ENCODE measurements around the gene PTPRD.

DNA sequence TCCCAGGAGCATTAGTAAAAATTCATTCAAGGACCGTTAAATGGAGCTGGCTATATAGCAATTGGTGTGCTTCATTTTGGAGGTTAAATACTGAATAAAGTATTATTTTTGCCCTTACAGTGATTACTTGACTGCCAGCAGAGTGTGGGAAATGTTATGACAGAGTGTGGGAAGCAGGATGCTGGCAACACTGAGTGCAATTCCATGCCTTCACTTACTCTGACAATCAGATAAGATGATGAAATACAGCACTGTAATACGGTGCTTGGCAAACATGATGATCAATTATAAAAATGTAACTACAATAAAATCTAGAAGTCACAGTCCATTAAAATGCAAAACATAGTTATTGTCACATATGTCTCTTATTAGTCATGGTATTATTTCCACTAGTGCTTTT is 651.3 kb downstream of the PTPRD start:
- no peak for TF ChIP-seq POLR2AphosphoS5 (IDR thresholded peaks at IDR 0.05; ENCODE audit: low read depth, low read length)
- TF ChIP-seq POLR2A (IDR thresholded peaks at IDR 0.05; ENCODE audit: low read depth, low read length) = no peak

All from GM12892 (cell line).